Measurements from ENCODE around the gene APOBEC2.

- TF ChIP-seq CTCF (conservative IDR thresholded peaks at IDR 0.05; ENCODE audit: low read depth, low read length) (no peak), MXI1 (IDR thresholded peaks at IDR 0.05; ENCODE audit: borderline replicate concordance, low read depth, low read length) (no peak), CHD1 (IDR thresholded peaks at IDR 0.05; ENCODE audit: low read depth, low read length) (no peak)
These were observed 29.9 kb upstream of the APOBEC2 start for GRCh38 chr6:41023114-41023513.
